Tibial artery (tissue), 4 donors: ENCODE results near the gene LRRTM4.

Experiments used
- DNase-seq, 2 donors: peaks; one replicate each; pipeline ENCODE4 v3.0.0-alpha.2; 2019
- H3K27ac ChIP-seq, 2 donors: fragments of 200-600 bp; sonication (generic) in 1 of 2; 1 replicate in 1 of 2; 2 replicates in 1 of 2; pipeline ENCODE4 v1.5.1; 2018 to 2019; ENCODE audit warnings: mild to moderate bottlenecking in 1 of 2
- H3K27me3 ChIP-seq, 2 donors: fragments of 200-600 bp; sonication (generic) in 1 of 2; one replicate each; pipeline versions ENCODE4 v1.5.1 to v1.6.0; 2016 to 2019
- H3K36me3 ChIP-seq, 3 donors: fragments of 200-600 bp; sonication (generic) in 2 of 3; one replicate each; pipeline ENCODE4 v1.5.1; 2016 to 2019; ENCODE audit warnings: mild to moderate bottlenecking in 2 of 3
- H3K4me1 ChIP-seq, 4 donors: fragments of 200-600 bp; sonication (generic) in 2 of 4; 1 replicate in 3 of 4; 2 replicates in 1 of 4; pipeline ENCODE4 v1.5.1; 2016 to 2019
- H3K4me3 ChIP-seq, 2 donors: fragments of 200-600 bp; sonication (generic) in 1 of 2; 1 replicate in 1 of 2; 2 replicates in 1 of 2; pipeline ENCODE4 v1.5.1; 2018 to 2019; ENCODE audit warnings: mild to moderate bottlenecking in 2 of 2
- H3K9me3 ChIP-seq, 3 donors: fragments of 200-600 bp; sonication (generic) in 1 of 3; one replicate each; pipeline ENCODE4 v1.5.1; 2016 to 2019
- CTCF ChIP-seq, 2 experiments: fragments of 200-600 bp in 1 of 2; fragments of 450-650 bp in 1 of 2; IDR thresholded peaks; one replicate each; pipeline ENCODE4 v1.5.1; 2017 to 2019; ENCODE audit warnings: antibody characterized with exemption in 2 of 2, mild to moderate bottlenecking in 1 of 2, moderate library complexity in 1 of 2
- intact Hi-C: fragments of 100-400 bp; cut with DNase I; formaldehyde crosslinking; loops from one replicate; pipeline ENCODE4 v1.15.0; 2023; ENCODE audit warnings: low total_unique reads

LRRTM4 gene

DNA sequence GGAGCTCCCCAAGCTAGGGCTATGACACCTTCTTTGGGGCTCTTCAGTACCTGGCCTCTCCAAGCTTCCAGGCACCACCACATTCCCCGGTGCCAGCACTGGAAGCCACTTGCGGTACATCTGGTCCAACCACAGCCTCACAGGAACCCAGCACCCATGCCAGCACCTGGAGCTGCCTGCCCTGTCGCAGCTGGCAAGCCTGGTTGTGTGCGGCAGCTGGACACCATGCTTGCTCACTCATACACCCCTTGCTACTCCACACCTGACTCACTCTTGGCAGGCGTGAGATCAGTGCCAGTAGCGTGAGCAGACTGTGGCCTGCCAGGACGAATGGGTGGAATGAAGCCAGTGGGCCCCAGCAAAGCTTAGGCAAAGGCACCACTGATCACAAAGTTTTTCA, 34.0 kb downstream of the LRRTM4 start:
- DNase-seq: no peak
- no peaks in the 10 kb centered on the region for H3K9me3 ChIP-seq
- H3K4me3 ChIP-seq: no peak overlapping the region
- H3K27ac ChIP-seq: no peak overlapping the region
- TF ChIP-seq CTCF (IDR thresholded peaks at IDR 0.05): no peak
- no peaks in the 10 kb centered on the region for H3K4me1 ChIP-seq
- H3K36me3 ChIP-seq: no peaks in the 10 kb centered on the region
- intact Hi-C loops: no loop called here
- H3K27me3 ChIP-seq: no peaks in the 10 kb centered on the region

DNA sequence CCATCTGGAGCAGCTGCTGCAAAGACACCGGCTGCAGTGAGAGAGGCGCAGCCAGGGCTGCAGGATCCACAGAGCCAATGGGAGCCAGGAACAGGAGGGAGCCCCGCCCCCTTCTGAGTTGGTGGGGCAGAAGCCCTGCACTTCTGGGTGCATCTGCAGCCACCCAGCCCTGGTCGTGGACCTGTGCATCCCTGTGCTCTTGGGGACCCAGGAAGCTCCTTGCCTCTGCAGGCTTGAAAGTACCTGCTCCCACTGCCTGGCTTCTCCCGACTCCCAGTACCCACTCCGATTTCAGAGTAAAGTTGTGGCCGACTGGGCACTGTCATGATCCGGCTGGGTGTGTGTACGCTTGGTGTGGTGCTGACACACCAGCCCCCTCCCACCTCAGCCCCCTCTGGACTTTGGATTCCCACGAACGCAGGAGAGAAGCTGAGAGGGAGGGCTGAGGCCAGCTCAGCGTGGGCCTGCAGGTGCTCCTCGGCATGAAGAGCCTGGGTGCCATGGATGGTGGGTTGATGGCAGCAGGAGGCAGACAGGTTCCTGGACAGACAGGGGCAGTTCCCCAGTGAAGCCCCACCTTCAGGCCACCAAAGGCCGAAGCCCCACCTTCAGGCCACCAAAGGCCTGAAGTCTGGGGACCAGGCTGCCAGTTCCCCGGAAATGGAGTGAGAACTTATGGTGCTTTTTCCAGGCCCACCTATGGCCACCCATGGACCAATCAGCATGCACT, 34.9 kb downstream of the LRRTM4 start:
- H3K4me3 ChIP-seq: no peak overlapping the region
- no peak overlapping the region for H3K27ac ChIP-seq
- intact Hi-C loops: no loop called here
- no peak for DNase-seq
- H3K27me3 ChIP-seq: no peaks in the 10 kb centered on the region
- TF ChIP-seq CTCF (IDR thresholded peaks at IDR 0.05): no peak
- no peaks in the 10 kb centered on the region for H3K4me1 ChIP-seq
- H3K9me3 ChIP-seq: no peaks in the 10 kb centered on the region
- H3K36me3 ChIP-seq: no peaks in the 10 kb centered on the region

DNA sequence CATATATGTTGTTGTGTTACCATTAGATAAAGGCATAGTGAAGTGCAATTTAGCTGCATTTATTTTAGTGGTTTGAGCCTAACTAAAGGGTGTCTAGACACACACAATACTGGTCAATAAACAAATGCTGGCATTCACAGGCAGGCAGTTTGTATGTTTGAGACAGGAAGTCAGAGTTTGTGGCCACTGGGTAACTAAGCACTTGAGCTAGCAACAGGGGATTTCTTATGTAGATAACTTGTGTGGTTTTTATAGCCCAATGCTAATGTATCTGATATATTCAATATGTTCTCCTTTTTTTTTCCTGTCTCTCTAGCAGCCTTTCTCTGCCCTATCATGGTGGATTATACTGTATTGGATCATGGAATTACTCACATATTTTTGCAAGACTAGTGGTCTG, 38.1 kb downstream of the LRRTM4 start:
- Histone ChIP-seq H3K9me3 (no peaks in the 10 kb centered on the region), H3K27ac (no peak overlapping the region), H3K36me3 (no peaks in the 10 kb centered on the region), H3K4me1 (no peaks in the 10 kb centered on the region), H3K27me3 (no peaks in the 10 kb centered on the region), H3K4me3 (no peak overlapping the region)
- intact Hi-C loops: no loop called here
- no peak for DNase-seq
- TF ChIP-seq CTCF (IDR thresholded peaks at IDR 0.05): no peak

DNA sequence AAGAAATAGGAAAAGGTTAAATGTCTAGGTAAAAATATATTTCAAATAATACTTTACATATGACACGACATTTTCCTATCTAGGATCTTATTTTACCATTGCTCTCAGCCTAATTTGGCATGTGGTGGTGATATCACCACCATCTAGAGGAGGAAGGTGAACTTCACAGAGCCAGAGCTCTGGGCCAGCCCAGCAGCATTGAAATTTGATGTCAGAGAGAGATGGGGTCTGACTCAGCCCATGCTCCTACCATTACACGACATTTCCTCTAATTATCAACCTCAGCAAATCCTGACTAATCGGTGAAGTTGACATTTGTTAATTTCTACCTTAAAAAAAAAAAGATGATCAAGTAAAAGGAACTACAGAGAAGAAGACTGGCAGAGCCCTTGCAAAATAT, 42.3 kb downstream of the LRRTM4 start:
- intact Hi-C loops: no loop called here
- TF ChIP-seq CTCF (IDR thresholded peaks at IDR 0.05): no peak
- H3K27me3 ChIP-seq: no peaks in the 10 kb centered on the region
- H3K9me3 ChIP-seq: no peaks in the 10 kb centered on the region
- no peaks in the 10 kb centered on the region for H3K36me3 ChIP-seq
- no peaks in the 10 kb centered on the region for H3K4me1 ChIP-seq
- H3K4me3 ChIP-seq: no peak overlapping the region
- DNase-seq: no peak
- no peak overlapping the region for H3K27ac ChIP-seq

DNA sequence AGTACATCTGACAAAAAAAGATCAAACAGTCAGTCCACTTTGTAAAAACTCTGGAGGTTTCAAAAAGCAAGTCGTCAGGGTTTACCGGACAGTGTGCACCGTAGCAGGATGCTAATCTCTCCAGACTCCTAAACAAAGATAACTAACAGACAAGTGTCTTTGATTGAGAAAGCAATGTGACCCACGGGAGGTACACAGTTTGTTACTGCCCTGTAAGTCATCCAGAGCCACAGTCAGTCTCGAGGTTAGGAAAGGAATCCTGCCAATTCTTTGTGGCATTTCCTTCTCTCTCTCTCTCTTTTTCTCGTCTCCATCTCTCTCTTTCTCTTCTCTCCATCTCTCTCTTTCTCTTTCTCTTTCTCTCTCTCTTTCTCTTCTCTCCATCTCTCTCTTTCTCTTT, 42.8 kb downstream of the LRRTM4 start:
- Histone ChIP-seq H3K4me1 (no peaks in the 10 kb centered on the region), H3K27me3 (no peaks in the 10 kb centered on the region), H3K27ac (no peak overlapping the region), H3K4me3 (no peak overlapping the region), H3K36me3 (no peaks in the 10 kb centered on the region), H3K9me3 (no peaks in the 10 kb centered on the region)
- intact Hi-C loops: no loop called here
- no peak for TF ChIP-seq CTCF (IDR thresholded peaks at IDR 0.05)
- no peak for DNase-seq

DNA sequence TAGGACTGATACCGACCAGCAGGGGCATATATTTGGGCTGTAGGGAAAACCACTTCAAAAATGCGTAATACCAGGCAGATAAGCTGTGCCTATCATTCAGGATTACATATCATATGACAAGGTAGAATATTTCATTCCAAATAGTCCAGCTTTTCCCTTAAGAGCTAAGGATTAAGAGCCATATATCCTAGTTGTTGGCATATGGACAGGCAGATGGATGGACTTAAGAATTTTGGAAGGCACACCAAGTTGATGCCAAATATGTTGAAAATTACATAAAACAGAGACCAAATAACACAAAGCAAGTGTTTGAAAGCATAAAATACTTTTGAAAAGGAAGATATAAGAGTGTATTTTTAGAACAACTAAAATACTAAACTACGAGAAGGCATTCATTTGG, 52.1 kb downstream of the LRRTM4 start:
- no peak for DNase-seq
- no peaks in the 10 kb centered on the region for H3K4me1 ChIP-seq
- no peak for TF ChIP-seq CTCF (IDR thresholded peaks at IDR 0.05)

More for the DNA sequence above, 52.1 kb downstream of the LRRTM4 start:
- intact Hi-C loops: no loop called here
- H3K27me3 ChIP-seq: no peaks in the 10 kb centered on the region
- no peak overlapping the region for H3K4me3 ChIP-seq
- no peaks in the 10 kb centered on the region for H3K36me3 ChIP-seq
- no peak overlapping the region for H3K27ac ChIP-seq
- H3K9me3 ChIP-seq: no peaks in the 10 kb centered on the region
